HG03025 (cell line): Measurements from ENCODE around the gene GCM1.
"Not testable (repeated sequence)": the region's sequence is repeated elsewhere in the genome, so short reads cannot be mapped to it uniquely, and the experiment has no call there.

ENCODE experiments used
- ATAC-seq: cut with Tn5 transposase; IDR thresholded peaks from one replicate; pipeline ENCODE4 v1.9.1; 2021; ENCODE audit warnings: mild to moderate bottlenecking, moderate library complexity; ENCODE audit not compliant: unreplicated experiment, low FRiP score

The GCM1 gene

GRCh38 chr6:53148684-53149083 lies at the start of gene GCM1:
Gene GCM1 (minus strand): TSS chr6:53148841. CDS start chr6:53145632, 3,209 bp downstream.
- ATAC-seq = no peak

GRCh38 chr6:53197553-53197952 lies 48.9 kb upstream of the GCM1 start:
- ATAC-seq = no peak

DNA sequence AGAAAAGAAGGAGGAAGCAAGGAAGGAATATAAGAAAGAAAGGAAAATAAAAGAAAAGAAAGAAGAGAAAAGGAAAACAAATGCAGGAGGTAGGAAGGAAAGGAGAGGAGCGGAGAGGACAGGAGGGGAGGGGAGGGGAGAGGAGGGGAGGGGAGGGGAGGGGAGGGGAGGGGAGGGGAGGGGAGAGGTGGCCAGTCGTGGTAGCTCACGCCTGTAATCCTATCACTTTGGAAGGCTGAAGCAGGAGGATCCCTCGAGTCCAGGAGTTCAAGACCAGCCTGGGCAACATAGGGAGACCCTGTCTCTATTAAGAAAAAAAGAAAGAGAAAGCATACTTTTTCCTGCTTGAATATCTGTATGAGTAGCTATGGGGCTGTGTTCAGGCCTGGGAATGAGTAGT lies 46.4 kb upstream of the GCM1 start:
- no peak for ATAC-seq

DNA sequence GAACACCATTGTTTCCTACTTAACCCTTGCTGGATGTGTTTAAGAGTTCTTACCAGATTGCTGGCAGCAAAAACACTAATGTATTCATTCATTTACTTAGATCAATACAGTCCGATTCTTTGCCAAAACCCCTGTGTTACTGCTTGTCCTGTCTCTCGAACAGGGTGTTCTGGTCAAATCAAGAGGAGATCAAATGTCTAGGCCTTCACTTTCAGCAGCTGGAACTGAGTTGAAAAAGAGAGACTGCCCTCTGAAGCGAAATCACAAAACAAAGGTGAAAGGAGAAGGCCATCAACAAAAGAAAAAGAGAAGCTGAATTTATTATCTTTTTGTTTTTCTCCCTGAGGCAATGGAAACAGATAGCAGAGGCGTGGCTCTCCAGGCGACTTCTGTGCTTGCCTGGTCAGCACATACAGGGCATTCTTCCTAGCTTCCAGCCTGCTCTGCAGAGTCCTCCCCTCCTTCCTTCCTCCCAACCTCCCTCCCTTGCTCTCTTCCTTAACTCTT lies 44.1 kb upstream of the GCM1 start:
- no peak for ATAC-seq

- no peak for ATAC-seq
Measured at GRCh38 chr6:53189554-53189953, 40.9 kb upstream of the GCM1 start.

- ATAC-seq = no peak
Measured at GRCh38 chr6:53188833-53189232, 40.2 kb upstream of the GCM1 start.

- ATAC-seq = no peak
Measured at GRCh38 chr6:53180678-53181077, 32.0 kb upstream of the GCM1 start.

GRCh38 chr6:53179961-53180651 lies 31.5 kb upstream of the GCM1 start:
- no peak for ATAC-seq

DNA sequence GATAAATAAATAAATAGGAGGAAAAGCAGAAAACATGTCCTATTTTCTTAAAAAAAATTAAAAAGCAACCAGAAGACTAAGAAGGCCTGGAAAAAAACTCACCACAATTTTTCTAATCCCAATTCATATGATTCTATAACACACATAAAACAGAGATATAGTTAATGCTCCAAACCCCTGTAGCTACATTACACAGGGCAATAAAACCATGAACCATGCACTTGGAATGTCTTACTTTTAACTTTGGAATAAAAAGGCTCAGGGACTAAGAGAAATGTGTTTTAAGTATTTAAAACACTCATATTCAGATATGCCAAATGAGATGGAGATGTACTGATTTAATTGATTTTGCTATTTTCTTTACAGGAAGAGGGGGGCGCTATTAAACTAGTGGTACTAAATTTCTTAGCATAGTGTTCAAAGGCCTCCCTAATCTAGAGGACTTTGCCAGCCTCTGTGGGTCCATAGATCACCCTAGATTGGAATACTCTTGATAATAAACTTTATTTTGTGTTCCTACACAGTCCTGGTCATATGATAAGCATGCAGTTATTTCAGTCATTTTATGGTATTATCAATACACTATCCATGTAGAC lies 30.3 kb upstream of the GCM1 start:
- ATAC-seq = no peak

GRCh38 chr6:53175027-53175426 lies 26.4 kb upstream of the GCM1 start:
- ATAC-seq = no peak

GRCh38 chr6:53172468-53172803 lies 23.8 kb upstream of the GCM1 start:
- no peak for ATAC-seq

DNA sequence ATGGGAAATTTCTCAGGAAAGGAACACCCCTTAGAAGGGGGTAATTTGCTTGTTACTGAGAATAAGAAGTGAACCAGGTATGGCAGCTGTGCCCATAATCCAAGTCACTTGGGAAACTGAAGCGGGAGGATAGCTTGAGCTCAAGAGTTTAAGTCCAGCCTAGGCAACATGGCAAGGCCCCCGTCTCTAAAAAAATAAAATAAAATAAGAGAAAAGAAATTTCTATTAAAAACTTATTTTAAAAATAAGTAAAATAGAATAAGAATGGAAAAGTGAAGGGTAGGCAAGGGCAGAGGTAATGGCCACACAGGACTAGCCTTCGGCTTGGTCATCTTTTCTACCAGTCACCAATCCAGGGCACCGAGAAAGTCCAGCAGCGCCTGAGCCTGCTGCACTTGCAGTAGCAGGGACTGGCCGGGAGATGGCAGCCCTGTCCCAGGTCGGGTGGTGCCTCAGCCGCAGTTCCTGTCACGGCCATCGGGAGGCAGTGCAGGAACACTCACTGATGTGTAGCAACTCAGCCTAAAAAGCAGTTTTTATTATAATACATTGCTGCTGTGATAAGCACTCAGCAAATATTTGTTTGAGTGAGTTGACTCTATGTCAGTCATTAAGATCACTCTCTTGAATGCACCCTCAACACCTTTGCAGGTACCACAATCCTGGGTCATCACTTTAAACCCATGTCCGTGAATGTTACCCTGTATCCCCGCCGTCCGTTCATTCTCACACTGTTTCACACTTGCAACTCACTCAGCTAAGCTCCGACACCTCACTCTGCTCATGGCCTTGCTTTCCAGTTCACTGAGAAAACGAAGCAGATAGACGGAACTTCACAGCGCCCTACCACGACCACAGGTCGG lies 23.2 kb upstream of the GCM1 start:
- ATAC-seq = peak; percentile 65

- ATAC-seq = no peak
Measured at GRCh38 chr6:53168516-53169267, 20.1 kb upstream of the GCM1 start.

GRCh38 chr6:53165293-53165692 lies 16.7 kb upstream of the GCM1 start:
- ATAC-seq = no peak

DNA sequence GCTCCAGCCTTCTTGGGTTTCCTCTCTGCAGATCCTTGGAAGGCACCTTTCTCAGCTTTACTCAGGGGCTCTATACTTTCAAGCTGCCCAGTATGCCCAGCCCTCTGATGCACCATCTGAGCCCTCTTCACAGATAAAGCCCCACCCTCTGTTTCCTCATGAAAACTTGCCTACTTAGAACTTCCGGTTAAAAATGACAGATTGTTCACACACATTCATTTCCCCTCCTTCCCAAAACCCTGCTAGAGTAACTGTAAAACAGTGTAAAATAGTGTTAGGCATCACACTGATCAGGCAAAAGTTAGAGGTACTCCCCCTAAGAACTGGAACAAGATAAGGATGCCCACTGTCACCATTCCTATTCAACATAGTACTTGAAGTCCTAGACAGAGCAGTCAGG lies 14.0 kb upstream of the GCM1 start:
- ATAC-seq = no peak

DNA sequence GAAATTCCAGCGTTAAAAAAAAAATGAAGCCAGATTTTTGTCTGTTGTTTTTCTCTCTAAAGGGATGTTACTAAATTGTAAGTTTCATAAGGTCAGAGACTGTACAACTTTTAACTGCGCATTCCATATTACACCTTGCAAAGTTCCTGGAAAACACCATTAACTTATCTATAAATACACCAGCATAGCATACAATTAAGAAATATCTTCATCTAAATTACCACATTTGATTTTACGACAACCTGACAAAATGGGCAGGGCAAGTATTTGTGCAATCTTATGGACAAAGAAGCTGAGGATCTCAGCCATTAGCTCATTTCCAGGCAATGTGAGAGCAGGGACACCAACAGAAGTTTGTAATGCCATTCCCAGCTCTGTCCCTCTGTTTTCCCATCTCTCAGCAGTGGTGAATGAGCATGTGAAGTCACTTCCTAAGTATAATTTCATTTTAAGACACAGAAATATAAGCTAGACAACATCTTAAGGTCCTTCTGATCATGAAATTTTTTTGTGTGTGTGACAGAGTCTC lies 12.9 kb upstream of the GCM1 start:
- ATAC-seq = no peak

GRCh38 chr6:53159558-53159957 lies 10.9 kb upstream of the GCM1 start:
- ATAC-seq = no peak

DNA sequence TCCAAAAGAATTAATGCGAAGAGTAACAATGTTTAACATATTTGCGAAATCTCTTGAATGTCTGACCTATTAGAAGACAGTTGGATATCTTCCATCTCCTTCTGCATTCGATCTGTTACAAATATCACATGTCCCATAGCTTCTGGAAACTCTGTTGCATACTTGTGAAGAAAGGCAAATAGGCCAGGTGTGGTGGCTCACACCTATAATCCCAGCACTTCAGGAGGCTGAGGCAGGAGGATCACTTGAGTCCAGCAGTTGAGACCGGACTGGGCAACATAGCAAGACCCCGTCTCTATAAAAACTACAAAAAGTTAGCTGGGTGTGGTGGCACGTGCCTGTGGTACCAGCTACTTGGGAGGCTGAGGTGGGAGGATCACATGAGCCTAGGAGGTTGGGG lies 9.4 kb upstream of the GCM1 start:
- ATAC-seq = not testable (repeated sequence)

DNA sequence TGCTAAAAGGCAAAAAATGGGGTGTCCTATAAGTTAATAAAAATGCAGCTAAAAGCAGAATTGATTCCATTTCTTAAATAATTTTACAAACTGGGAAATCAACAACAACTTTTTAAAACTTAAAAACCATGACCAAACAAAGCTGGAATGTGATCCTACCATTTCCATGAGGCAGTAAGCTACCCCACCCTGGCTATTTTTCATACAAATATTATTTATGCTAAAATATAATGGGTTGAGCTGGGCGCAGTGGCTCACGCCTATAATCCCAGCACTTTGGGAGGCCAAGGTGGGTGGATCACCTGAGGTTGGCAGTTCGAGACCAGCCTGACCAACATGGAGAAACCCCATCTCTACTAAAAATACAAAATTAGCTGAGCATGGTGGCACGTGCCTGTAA lies 6.6 kb upstream of the GCM1 start:
- not testable (repeated sequence) for ATAC-seq

DNA sequence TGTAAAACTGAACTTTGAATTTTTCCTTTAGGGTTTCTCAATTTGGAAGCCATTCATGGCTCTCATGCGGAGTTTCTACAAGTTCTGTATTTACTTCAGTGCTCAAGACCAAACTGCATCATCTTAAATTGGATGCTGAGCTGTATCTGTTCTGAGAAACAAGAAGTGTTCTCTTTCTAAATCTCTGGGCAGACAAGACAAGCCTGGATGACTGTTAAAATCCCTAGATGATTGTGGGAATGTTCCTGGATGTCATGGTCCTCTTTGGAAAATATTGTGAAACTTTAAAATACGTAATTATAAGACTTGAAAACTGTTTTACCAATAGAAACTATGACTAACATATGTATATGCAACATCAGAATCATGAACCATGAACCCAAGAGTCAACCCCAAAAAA lies 6.2 kb upstream of the GCM1 start:
- no peak for ATAC-seq
